GM19468 (cell line): ENCODE measurements around the gene CALML4.
"Not testable (repeated sequence)": the region's sequence is repeated elsewhere in the genome, so short reads cannot be mapped to it uniquely, and the experiment has no call there.

Experiments used
- ATAC-seq: cut with Tn5 transposase; IDR thresholded peaks from one replicate; pipeline ENCODE4 v1.9.1; 2021; ENCODE audit warnings: mild to moderate bottlenecking, moderate library complexity, moderate number of reproducible peaks; ENCODE audit not compliant: unreplicated experiment; ENCODE audit errors: extremely low read depth

CALML4 gene

GRCh38 chr15:68204776-68205557, at the start of gene CALML4:
Gene CALML4 (minus strand): TSS chr15:68205332. CDS start chr15:68205247, 85 bp downstream.
- ATAC-seq, result no peak

- no peak for ATAC-seq
These were observed 47.9 kb upstream of the CALML4 start for GRCh38 chr15:68252925-68253534.

GRCh38 chr15:68249058-68249713, 44.1 kb upstream of the CALML4 start:
- ATAC-seq, result no peak

GRCh38 chr15:68244235-68244634, 39.1 kb upstream of the CALML4 start:
- no peak for ATAC-seq

- no peak for ATAC-seq
These were observed 36.2 kb upstream of the CALML4 start for GRCh38 chr15:68241088-68241935.

- no peak for ATAC-seq
These were observed 33.9 kb upstream of the CALML4 start for GRCh38 chr15:68239025-68239424.

GRCh38 chr15:68235022-68235421, 29.9 kb upstream of the CALML4 start:
- ATAC-seq, result no peak

- not testable (repeated sequence) for ATAC-seq
These were observed 29.4 kb upstream of the CALML4 start for GRCh38 chr15:68234520-68234919.

GRCh38 chr15:68234060-68234459, 28.9 kb upstream of the CALML4 start:
- ATAC-seq, result no peak

- no peak for ATAC-seq
These were observed 27.8 kb upstream of the CALML4 start for GRCh38 chr15:68232937-68233336.

- no peak for ATAC-seq
These were observed 27.3 kb upstream of the CALML4 start for GRCh38 chr15:68232449-68232848.

- ATAC-seq, result no peak
These were observed 26.1 kb upstream of the CALML4 start for GRCh38 chr15:68231102-68231818.

- ATAC-seq, result no peak
These were observed 25.3 kb upstream of the CALML4 start for GRCh38 chr15:68230157-68231100.

GRCh38 chr15:68229386-68230156, 24.4 kb upstream of the CALML4 start, which contains the start of gene CLN6:
Gene CLN6 (minus strand): TSS chr15:68229728. CDS start chr15:68229584, 144 bp downstream.
- peak; percentile 59 for ATAC-seq

- ATAC-seq, result no peak
These were observed 23.8 kb upstream of the CALML4 start for GRCh38 chr15:68228971-68229385.

- ATAC-seq, result no peak
These were observed 23.2 kb upstream of the CALML4 start for GRCh38 chr15:68228143-68228970.

- no peak for ATAC-seq
These were observed 22.6 kb upstream of the CALML4 start for GRCh38 chr15:68227643-68228142.
